SU-DHL-6 (cell line): ENCODE measurements around the gene STKLD1.

Experiments
- H2AFZ ChIP-seq: fragments of 200-600 bp; sonication (generic); 2 replicates; pipeline ENCODE4 v1.6.1; 2014; ENCODE audit warnings: low read depth, mild to moderate bottlenecking, moderate library complexity, mixed read lengths, antibody characterized with exemption, low read length; ENCODE audit not compliant: severe bottlenecking
- H3F3A ChIP-seq: fragments of 200-600 bp; shearing (Covaris generic); 2 replicates; pipeline ENCODE4 v1.6.0; 2016; ENCODE audit warnings: antibody characterized with exemption, mild to moderate bottlenecking; ENCODE audit not compliant: insufficient read depth
- H3K27ac ChIP-seq: fragments of 200-600 bp; sonication (generic); 2 replicates; pipeline ENCODE4 v1.5.1; 2016; ENCODE audit warnings: low read depth, mild to moderate bottlenecking, low read length, moderate library complexity, mixed read lengths
- H3K27me3 ChIP-seq: fragments of 200-600 bp; sonication (generic), shearing (Covaris generic); 2 replicates; pipeline ENCODE4 v1.6.0; 2014; ENCODE audit warnings: mild to moderate bottlenecking, low read length
- H3K36me3 ChIP-seq: fragments of 200-600 bp; sonication (generic); 2 replicates; pipeline ENCODE4 v1.6.1; 2014; ENCODE audit warnings: mild to moderate bottlenecking, low read length, mixed read lengths
- H3K4me2 ChIP-seq: fragments of 300-600, 200-600 bp; shearing (Covaris generic), sonication (generic); 2 replicates; pipeline ENCODE4 v1.6.0; 2014; ENCODE audit warnings: low read length, low read depth, mild to moderate bottlenecking; ENCODE audit not compliant: poor library complexity, severe bottlenecking
- H3K4me3 ChIP-seq: fragments of 200-600 bp; sonication (generic); 2 replicates; pipeline ENCODE4 v1.5.1; 2014; ENCODE audit warnings: antibody characterized with exemption, low read length, mild to moderate bottlenecking, mixed read lengths; ENCODE audit not compliant: insufficient read depth, poor library complexity, severe bottlenecking
- H3K79me2 ChIP-seq: fragments of 200-600 bp; sonication (generic); 2 replicates; pipeline ENCODE4 v1.6.1; 2014; ENCODE audit warnings: mild to moderate bottlenecking, low read length, moderate library complexity; ENCODE audit not compliant: insufficient read depth
- H3K9ac ChIP-seq: fragments of 200-600 bp; sonication (generic); 2 replicates; pipeline ENCODE4 v1.7.0; 2014; ENCODE audit warnings: mild to moderate bottlenecking, low read length
- H3K9me2 ChIP-seq: fragments of 200-600 bp; sonication (generic); replicated peaks from 2 replicates; pipeline ENCODE4 v1.6.1; 2014; ENCODE audit warnings: low read length; ENCODE audit not compliant: insufficient read depth
- H3K9me3 ChIP-seq: fragments of 200-600 bp; sonication (generic); 2 replicates; pipeline ENCODE4 v1.6.1; 2014; ENCODE audit warnings: low read length, mixed read lengths; ENCODE audit not compliant: insufficient read depth
- H4K20me1 ChIP-seq: fragments of 200-600 bp; sonication (generic); 2 replicates; pipeline ENCODE4 v1.6.1; 2014; ENCODE audit warnings: low read depth, mild to moderate bottlenecking, antibody characterized with exemption, low read length, moderate library complexity, mixed read lengths
- CTCF ChIP-seq: fragments of 200-600 bp; sonication (generic); IDR thresholded peaks from one replicate; pipeline ENCODE4 v1.5.1; 2017; ENCODE audit warnings: antibody characterized with exemption, mild to moderate bottlenecking, low read length, moderate library complexity; ENCODE audit not compliant: insufficient read depth, poor library complexity, severe bottlenecking
- EZH2phosphoT487 ChIP-seq: fragments of 200-600 bp; sonication (generic), shearing (Covaris generic); conservative IDR thresholded peaks from 2 replicates; pipeline ENCODE4 v1.6.1; 2018; ENCODE audit warnings: mild to moderate bottlenecking, antibody characterized with exemption, low read length, moderate library complexity, mixed read lengths

Gene STKLD1

GRCh38 chr9:133397370-133397769, 21.2 kb downstream of the STKLD1 start:
- TF ChIP-seq EZH2phosphoT487, result no peak
- no peak for TF ChIP-seq CTCF
- Histone ChIP-seq H3K4me2 (no peak overlapping the region), H3K4me3 (no peak overlapping the region), H3K36me3 (no peaks in the 10 kb centered on the region), H3K79me2 (no peaks in the 10 kb centered on the region), H2AFZ (no peak overlapping the region), H3K27ac (no peak overlapping the region), H3K9me3 (no peaks in the 10 kb centered on the region), H3K9ac (no peak overlapping the region), H3K27me3 (no peaks in the 10 kb centered on the region), H3K9me2 (no peaks in the 10 kb centered on the region), H4K20me1 (no peaks in the 10 kb centered on the region), H3F3A (no peaks in the 10 kb centered on the region)

GRCh38 chr9:133397895-133398294, 21.7 kb downstream of the STKLD1 start:
- Histone ChIP-seq H3K27ac (no peak overlapping the region), H3K79me2 (no peaks in the 10 kb centered on the region), H3F3A (no peaks in the 10 kb centered on the region), H3K27me3 (no peaks in the 10 kb centered on the region), H3K4me3 (no peak overlapping the region), H3K9ac (no peak overlapping the region), H3K36me3 (no peaks in the 10 kb centered on the region), H3K9me2 (no peaks in the 10 kb centered on the region), H3K9me3 (no peaks in the 10 kb centered on the region), H4K20me1 (no peaks in the 10 kb centered on the region), H2AFZ (no peak overlapping the region), H3K4me2 (no peak overlapping the region)
- TF ChIP-seq CTCF (no peak), EZH2phosphoT487 (no peak)

GRCh38 chr9:133400292-133400691, 24.1 kb downstream of the STKLD1 start:
- no peaks in the 10 kb centered on the region for H3K36me3 ChIP-seq
- H3F3A ChIP-seq, result no peaks in the 10 kb centered on the region
- no peaks in the 10 kb centered on the region for H3K27me3 ChIP-seq
- no peak overlapping the region for H2AFZ ChIP-seq
- H3K79me2 ChIP-seq, result no peaks in the 10 kb centered on the region
- H3K4me3 ChIP-seq, result no peak overlapping the region
- no peak overlapping the region for H3K27ac ChIP-seq
- H3K4me2 ChIP-seq, result no peak overlapping the region
- no peak overlapping the region for H3K9ac ChIP-seq
- no peaks in the 10 kb centered on the region for H3K9me3 ChIP-seq
- H4K20me1 ChIP-seq, result no peaks in the 10 kb centered on the region
- H3K9me2 ChIP-seq, result no peaks in the 10 kb centered on the region
- no peak for TF ChIP-seq CTCF
- TF ChIP-seq EZH2phosphoT487, result no peak

- no peak overlapping the region for H3K27ac ChIP-seq
- no peak overlapping the region for H3K9ac ChIP-seq
- H3K36me3 ChIP-seq, result no peaks in the 10 kb centered on the region
- H3K79me2 ChIP-seq, result no peaks in the 10 kb centered on the region
- no peak overlapping the region for H3K4me2 ChIP-seq
- no peaks in the 10 kb centered on the region for H3F3A ChIP-seq
- H2AFZ ChIP-seq, result no peak overlapping the region
- no peaks in the 10 kb centered on the region for H3K27me3 ChIP-seq
- no peaks in the 10 kb centered on the region for H4K20me1 ChIP-seq
- no peaks in the 10 kb centered on the region for H3K9me3 ChIP-seq
- TF ChIP-seq EZH2phosphoT487, result no peak
- H3K4me3 ChIP-seq, result no peak overlapping the region
- H3K9me2 ChIP-seq, result no peaks in the 10 kb centered on the region
Observed at GRCh38 chr9:133401588-133401987, 25.4 kb downstream of the STKLD1 start.
